SK-N-SH (cell line): ENCODE results near the gene C8B. TPM values are rescaled to one million over a fixed set of nuclear protein-coding genes. Genes with fewer than 3 reads are reported as not detected.

ENCODE experiments used
- CTCF ChIA-PET: fragments of 300-600, 350-600 bp; formaldehyde crosslinking; extraction: SDS; loops from one replicate; lab custom pipeline; 2021; lab: Yijun Ruan, JAX
- POLR2A ChIA-PET: fragments of 350-600 bp; sonication (Branson Sonifier 250); formaldehyde crosslinking; extraction: SDS; loops from one replicate; lab custom pipeline; 2020; ENCODE audit warnings: antibody characterized with exemption, inconsistent platforms; lab: Yijun Ruan, JAX
- DNase-seq: peaks from one replicate; pipeline ENCODE4 v3.0.0; 2012
- H2AFZ ChIP-seq: fragments of 200-600 bp; sonication (generic); 2 replicates; pipeline ENCODE4 v1.8.1; 2016; ENCODE audit warnings: antibody characterized with exemption, mild to moderate bottlenecking, low read depth
- H3F3A ChIP-seq: fragments of 200-600 bp; sonication (generic); replicated peaks from 2 replicates; pipeline ENCODE3; 2016; ENCODE audit warnings: antibody characterized with exemption, mild to moderate bottlenecking; ENCODE audit not compliant: insufficient read depth
- H3K27ac ChIP-seq, 2 experiments: fragments of 200-500 bp in 1 of 2; fragments of 200-600 bp in 1 of 2; sonication (Bioruptor generic) in 1 of 2; sonication (generic), shearing (Covaris generic) in 1 of 2; 2 replicates each; pipeline versions ENCODE4 v1.5.1 to v1.6.1; 2014 to 2016; ENCODE audit warnings: low read depth in 2 of 2, inconsistent platforms in 1 of 2, low read length in 1 of 2, mild to moderate bottlenecking in 1 of 2, mixed read lengths in 1 of 2
- H3K27me3 ChIP-seq: fragments of 200-600 bp; sonication (generic), shearing (Covaris generic); 2 replicates; pipeline ENCODE4 v1.6.1; 2016; ENCODE audit warnings: mixed run types; ENCODE audit not compliant: insufficient read depth
- H3K36me3 ChIP-seq, 2 experiments: fragments of 200-500 bp in 1 of 2; fragments of 200-600 bp in 1 of 2; sonication (Bioruptor generic) in 1 of 2; sonication (generic) in 1 of 2; replicated peaks in 1 of 2; 2 replicates each; pipeline versions ENCODE3 to v1.5.1; 2014 to 2016; ENCODE audit warnings: low read length in 1 of 2, mild to moderate bottlenecking in 1 of 2; ENCODE audit not compliant: insufficient read depth in 2 of 2, control insufficient read depth in 1 of 2
- H3K4me1 ChIP-seq, 2 experiments: fragments of 200-500 bp in 1 of 2; fragments of 200-600 bp in 1 of 2; sonication (Bioruptor generic) in 1 of 2; sonication (generic), shearing (Covaris generic) in 1 of 2; 2 replicates each; pipeline versions ENCODE4 v1.5.1 to v1.6.1; 2014 to 2016; ENCODE audit warnings: low read depth in 1 of 2, low read length in 1 of 2, mixed run types in 1 of 2; ENCODE audit not compliant: insufficient read depth in 2 of 2, control insufficient read depth in 1 of 2
- H3K4me2 ChIP-seq: fragments of 200-600 bp; sonication (generic), shearing (Covaris generic); 2 replicates; pipeline ENCODE4 v1.6.1; 2017; ENCODE audit warnings: mixed run types
- H3K4me3 ChIP-seq, 2 experiments: fragments of 200-500 bp in 1 of 2; fragments of 200-600 bp in 1 of 2; sonication (Bioruptor generic) in 1 of 2; sonication (generic), shearing (Covaris generic) in 1 of 2; 2 replicates each; pipeline versions ENCODE4 v1.5.1 to v1.8.1; 2014 to 2016; ENCODE audit warnings: low read depth in 2 of 2, inconsistent platforms in 1 of 2, low read length in 1 of 2, mild to moderate bottlenecking in 1 of 2, mixed read lengths in 1 of 2, moderate library complexity in 1 of 2
- H3K79me2 ChIP-seq: fragments of 200-600 bp; sonication (generic); 2 replicates; pipeline ENCODE4 v1.8.1; 2017; ENCODE audit warnings: mild to moderate bottlenecking; ENCODE audit not compliant: insufficient read depth
- H3K9ac ChIP-seq: fragments of 200-600 bp; sonication (generic); 2 replicates; pipeline ENCODE4 v1.6.1; 2017; ENCODE audit warnings: mixed run types
- H3K9me2 ChIP-seq: fragments of 200-600 bp; sonication (generic); 2 replicates; pipeline ENCODE4 v1.6.1; 2017; ENCODE audit warnings: mixed run types
- H3K9me3 ChIP-seq: fragments of 200-600 bp; sonication (generic); 2 replicates; pipeline ENCODE4 v1.6.1; 2017; ENCODE audit warnings: mixed run types, mild to moderate bottlenecking, moderate library complexity
- H4K20me1 ChIP-seq: fragments of 200-600 bp; sonication (generic); 2 replicates; pipeline ENCODE4 v1.6.1; 2017; ENCODE audit warnings: mild to moderate bottlenecking, mixed run types; ENCODE audit not compliant: insufficient read depth
- CHD2 ChIP-seq: fragments of 150-350 bp; IDR thresholded peaks from 2 replicates; pipeline ENCODE4 v1.6.1; 2018; ENCODE audit warnings: low read length; ENCODE audit not compliant: partially characterized antibody
- ELF1 ChIP-seq: IDR thresholded peaks from 2 replicates; pipeline ENCODE4 v1.4.0; 2012
- EP300 ChIP-seq, 2 experiments: IDR thresholded peaks; 2 replicates each; pipeline versions ENCODE4 v1.4.0 to v1.6.1; 2012; ENCODE audit warnings: borderline replicate concordance in 1 of 2, low read depth in 1 of 2, low read length in 1 of 2
- EZH2phosphoT487 ChIP-seq: fragments of 200-600 bp; sonication (generic); IDR thresholded peaks from 2 replicates; pipeline ENCODE4 v1.6.1; 2017; ENCODE audit warnings: low read depth, mixed run types, mild to moderate bottlenecking, antibody characterized with exemption, moderate library complexity, borderline replicate concordance
- FOSL2 ChIP-seq: IDR thresholded peaks from 2 replicates; pipeline ENCODE4 v1.4.0; 2012; ENCODE audit warnings: low read depth, mild to moderate bottlenecking, moderate library complexity, borderline replicate concordance
- FOXJ3 ChIP-seq: sonication (generic); formaldehyde crosslinking; IDR thresholded peaks from 2 replicates; pipeline ENCODE4 v1.5.1; 2020; ENCODE audit warnings: mild to moderate bottlenecking, missing genetic modification reagents
- FOXM1 ChIP-seq: IDR thresholded peaks from 2 replicates; pipeline ENCODE4 v1.4.0; 2012; ENCODE audit warnings: low read depth, mild to moderate bottlenecking
- GABPA ChIP-seq: IDR thresholded peaks from 2 replicates; pipeline ENCODE4 v1.4.0; 2012; ENCODE audit warnings: low read depth, mild to moderate bottlenecking
- GATA2 ChIP-seq: sonication (generic); formaldehyde crosslinking; IDR thresholded peaks from 2 replicates; pipeline ENCODE4 v1.5.0; 2020; ENCODE audit warnings: mild to moderate bottlenecking, missing genetic modification reagents
- IRF3 ChIP-seq: fragments of 150-350 bp; IDR thresholded peaks from 2 replicates; pipeline ENCODE4 v1.6.1; 2016; ENCODE audit warnings: mild to moderate bottlenecking, low read depth, low read length
- MAX ChIP-seq: IDR thresholded peaks from 2 replicates; pipeline ENCODE4 v1.4.0; 2012; ENCODE audit warnings: low read depth
- MEF2A ChIP-seq: IDR thresholded peaks from 2 replicates; pipeline ENCODE4 v1.4.0; 2012; ENCODE audit warnings: low read depth, borderline replicate concordance
- RCOR1 ChIP-seq: fragments of 150-350 bp; IDR thresholded peaks from 2 replicates; pipeline ENCODE4 v1.6.1; 2017; ENCODE audit warnings: antibody characterized with exemption, low read length
- RXRA ChIP-seq: IDR thresholded peaks from 2 replicates; pipeline ENCODE4 v1.4.0; 2012; ENCODE audit warnings: low read depth, mild to moderate bottlenecking, borderline replicate concordance
- SIN3A ChIP-seq: IDR thresholded peaks from 2 replicates; pipeline ENCODE4 v1.6.1; 2012; ENCODE audit warnings: low read depth, mild to moderate bottlenecking, low read length, moderate library complexity, borderline replicate concordance
- SMC3 ChIP-seq: IDR thresholded peaks from 2 replicates; pipeline ENCODE4 v1.6.1; 2012; ENCODE audit warnings: low read depth, low read length, improper control_type of control experiment
- TAF1 ChIP-seq: IDR thresholded peaks from 2 replicates; pipeline ENCODE4 v1.6.1; 2012; ENCODE audit warnings: low read depth, mild to moderate bottlenecking, low read length, moderate library complexity, borderline replicate concordance
- TEAD4 ChIP-seq: IDR thresholded peaks from 2 replicates; pipeline ENCODE4 v1.4.0; 2012; ENCODE audit warnings: mild to moderate bottlenecking, borderline replicate concordance; ENCODE audit not compliant: insufficient read depth
- USF1 ChIP-seq: IDR thresholded peaks from 2 replicates; pipeline ENCODE4 v1.4.0; 2012; ENCODE audit warnings: low read depth, borderline replicate concordance
- WGBS: methylation state at CpG from one replicate; pipeline ENCODE4 v1.1.6; 2017; ENCODE audit warnings: low lambda C conversion rate; 5-methylcytosine and 5-hydroxymethylcytosine counted together
- polyA plus RNA-seq, 3 experiments: library from polyadenylated mRNA; depleted of rRNA; stranded (reverse); fragments of >200 nt; gene quantifications; 2 replicates each; pipeline ENCODE4 v1.2.3, GENCODE V29; 2012
- TF ChIP-seq, protein P1 (sequence below): fragments of 150-350 bp; IDR thresholded peaks from 2 replicates; pipeline ENCODE4 v1.6.1; 2017; ENCODE audit warnings: antibody characterized with exemption, low read length, low read depth, borderline replicate concordance

Gene C8B
- polyA plus RNA-seq (2012; rRNA removed): not detected in 2 replicates
- polyA plus RNA-seq (2012; cell fraction: cytosol; rRNA removed): not detected in 2 replicates
- 0.04 TPM in 1 of 2 replicates, not detected in the other for polyA plus RNA-seq (2012; cell fraction: nucleus; rRNA removed)

DNA sequence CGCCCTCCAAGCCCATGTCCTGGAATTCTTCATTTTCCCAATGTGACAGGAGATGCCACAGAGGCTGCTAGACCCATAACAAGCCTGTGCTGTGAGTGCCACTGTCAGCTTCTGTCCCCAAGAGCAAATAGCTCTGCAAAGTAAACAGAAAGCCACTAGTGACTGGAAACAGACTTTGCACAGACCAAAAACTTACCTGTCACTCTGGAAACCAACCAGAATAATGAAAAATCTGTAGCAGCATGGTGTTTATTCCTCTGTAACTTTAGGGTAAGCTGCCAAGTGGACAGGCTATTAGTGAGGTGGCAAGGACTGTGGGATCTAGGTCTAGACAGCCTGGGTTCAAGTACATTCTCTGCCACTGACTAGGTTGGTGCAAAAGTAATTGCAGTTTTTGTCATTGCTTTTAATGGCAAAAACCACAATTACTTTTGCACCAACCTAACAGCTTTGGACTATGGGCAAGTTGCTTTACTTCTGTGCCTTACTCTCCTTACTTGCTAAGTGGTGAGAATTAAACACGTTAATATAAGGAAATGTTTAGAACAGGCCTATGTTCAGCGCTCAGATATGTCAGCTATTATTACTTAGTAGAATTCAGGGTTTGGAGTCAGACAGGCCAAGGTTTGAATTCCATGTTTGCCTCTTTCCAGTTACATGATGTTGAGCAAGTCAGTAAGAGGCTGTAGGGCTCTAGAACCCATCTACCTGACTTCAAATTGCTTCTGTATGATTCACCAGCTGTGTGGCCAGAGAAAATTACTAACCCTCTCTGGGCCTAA lies at the start of gene C8B:
Gene C8B, minus strand, starts transcription at position 100 of the 782 bp plus-strand sequence. Its CDS starts 67 bp downstream, at position 33.
- POLR2A ChIA-PET: no interaction called here
- H3K27ac ChIP-seq: no peak within 1 kb of the TSS
- TF ChIP-seq FOSL2 (no peak), MAX (no peak), TAF1 (no peak), FOXJ3 (CRISPR knock-in tag) (no peak), ELF1 (no peak), GATA2 (no peak), EZH2phosphoT487 (no peak), SMC3 (no peak), EP300 (IDR thresholded peaks at IDR 0.05; ENCODE audit: borderline replicate concordance in 1 of 2, low read depth in 1 of 2, low read length in 1 of 2) (no peak), RCOR1 (no peak), RXRA (no peak), USF1 (no peak)
- TF ChIP-seq, protein P1, sequence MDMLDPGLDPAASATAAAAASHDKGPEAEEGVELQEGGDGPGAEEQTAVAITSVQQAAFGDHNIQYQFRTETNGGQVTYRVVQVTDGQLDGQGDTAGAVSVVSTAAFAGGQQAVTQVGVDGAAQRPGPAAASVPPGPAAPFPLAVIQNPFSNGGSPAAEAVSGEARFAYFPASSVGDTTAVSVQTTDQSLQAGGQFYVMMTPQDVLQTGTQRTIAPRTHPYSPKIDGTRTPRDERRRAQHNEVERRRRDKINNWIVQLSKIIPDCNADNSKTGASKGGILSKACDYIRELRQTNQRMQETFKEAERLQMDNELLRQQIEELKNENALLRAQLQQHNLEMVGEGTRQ: no peak
- TF ChIP-seq, all 33 proteins: peak for 0
- H3K79me2 ChIP-seq: no peaks in the 10 kb centered on the region
- WGBS: 86% methylated on average over 3 of the region's 3 CpGs
- H3K4me2 ChIP-seq: no peak within 1 kb of the TSS
- no peak within 1 kb of the TSS for H3K4me3 ChIP-seq
- CTCF ChIA-PET: interaction anchor here (0.6 to 1.7 kb wide), 3 partner anchors 13 to 922 kb away, joined by 3 to 5 read pairs (median 3); no protein-coding TSS in a partner anchor
- no peaks in the 10 kb centered on the region for H3K4me1 ChIP-seq
- no peaks in the 10 kb centered on the region for H3K9me3 ChIP-seq
- no peak for DNase-seq
- no peaks in the 10 kb centered on the region for H3K27me3 ChIP-seq
- H3K9me2 ChIP-seq: no peaks in the 10 kb centered on the region
- no peaks in the 10 kb centered on the region for H4K20me1 ChIP-seq
- H2AFZ ChIP-seq: no peak within 1 kb of the TSS
- H3K36me3 ChIP-seq: no peaks in the 10 kb centered on the region
- no peak within 1 kb of the TSS for H3K9ac ChIP-seq
- H3F3A ChIP-seq: no peaks in the 10 kb centered on the region

- DNase-seq: no peak
- Histone ChIP-seq H3K36me3 (peaks cover 0 to 2% of the 10 kb centered on the region in 2 experiments), H3F3A (no peaks in the 10 kb centered on the region), H3K27me3 (no peaks in the 10 kb centered on the region), H3K27ac (no peak overlapping the region), H2AFZ (no peak overlapping the region), H3K9me2 (no peaks in the 10 kb centered on the region), H3K4me1 (peaks cover 0 to 7% of the 10 kb centered on the region in 2 experiments; a peak in 2 of 4 replicates), H3K9me3 (no peaks in the 10 kb centered on the region), H3K4me3 (no peak overlapping the region), H3K79me2 (no peaks in the 10 kb centered on the region), H3K4me2 (no peak overlapping the region), H3K9ac (no peak overlapping the region), H4K20me1 (no peaks in the 10 kb centered on the region)
- ChIA-PET POLR2A (no interaction called here), CTCF (interaction anchor here (1.3 kb wide), 1 partner anchor 11 kb away, joined by 3 read pairs; no protein-coding TSS in a partner anchor)
- WGBS: 75% methylated on average over 12 of the region's 15 CpGs
- TF ChIP-seq USF1: no peak
- no peak for TF ChIP-seq FOXM1
- no peak for TF ChIP-seq GABPA
- no peak for TF ChIP-seq FOSL2
- no peak for TF ChIP-seq SIN3A
- no peak for TF ChIP-seq MAX
- no peak for TF ChIP-seq TEAD4
- TF ChIP-seq EP300 (IDR thresholded peaks at IDR 0.05; ENCODE audit: borderline replicate concordance in 1 of 2, low read depth in 1 of 2, low read length in 1 of 2): no peak
- TF ChIP-seq EZH2phosphoT487: no peak
- no peak for TF ChIP-seq GATA2
- no peak for TF ChIP-seq CHD2
- no peak for TF ChIP-seq IRF3
- TF ChIP-seq RXRA: no peak
- TF ChIP-seq MEF2A: no peak
Measured at GRCh38 chr1:57015071-57015470, 49.3 kb upstream of the C8B start.
